ENCODE data around the gene NEU3.

The NEU3 gene

GRCh38 chr11:75028724-75029123 is 40.0 kb downstream of the NEU3 start:
- no peak overlapping the region for H3K27ac ChIP-seq (ENCODE audit: low read depth, low read length)
- no peaks in the 10 kb centered on the region for H3K9me3 ChIP-seq (ENCODE audit: control insufficient read depth, insufficient read depth, low read depth, low read length)
- no peaks in the 10 kb centered on the region for H3K36me3 ChIP-seq (ENCODE audit: control insufficient read depth, insufficient read depth, low read length)
- H3K27me3 ChIP-seq (ENCODE audit: control insufficient read depth, insufficient read depth, low read length): no peaks in the 10 kb centered on the region
- H3K9ac ChIP-seq (ENCODE audit: low read length): no peak overlapping the region
- no peaks in the 10 kb centered on the region for H3K4me1 ChIP-seq (ENCODE audit: control insufficient read depth, insufficient read depth, low read length)
- H3K4me3 ChIP-seq (ENCODE audit: low read depth, low read length): no peak overlapping the region

DNA sequence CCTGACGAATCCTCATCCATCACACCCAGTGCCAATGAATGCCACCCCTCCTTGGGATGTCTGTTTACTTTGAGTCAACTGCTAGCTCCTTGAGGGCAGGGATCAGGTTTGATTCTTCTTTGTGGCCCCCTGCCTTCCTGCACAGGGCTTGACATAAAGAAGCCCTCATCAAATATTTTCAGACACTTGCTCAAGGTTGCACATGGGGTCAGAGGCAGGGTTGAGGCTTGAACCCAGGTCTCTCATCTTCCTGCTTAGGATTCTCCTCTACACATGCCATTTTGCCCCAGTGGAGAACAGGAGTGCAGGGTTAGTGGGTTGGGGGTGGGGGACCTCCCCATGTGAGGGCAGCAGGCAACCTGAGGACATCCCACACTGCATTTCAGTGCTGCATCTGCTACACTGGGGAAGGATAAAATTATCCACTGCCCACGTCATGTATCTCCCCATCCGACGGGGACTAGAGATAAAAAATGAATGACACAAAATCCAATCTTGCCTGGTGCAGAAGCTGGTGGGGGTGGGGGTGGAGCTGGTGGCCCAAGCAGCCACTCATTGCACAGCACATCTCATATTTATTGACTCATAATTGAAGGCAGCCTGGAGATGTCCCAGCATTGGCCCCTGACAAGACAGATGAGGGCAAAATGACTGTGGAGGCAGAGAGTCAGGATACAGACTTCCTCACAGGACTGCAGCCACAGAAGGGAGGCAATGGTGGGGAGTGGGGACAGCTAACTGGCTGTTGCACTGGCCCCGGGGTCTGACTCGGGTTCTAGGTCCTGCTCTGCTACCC is 41.3 kb downstream of the NEU3 start:
- Histone ChIP-seq H3K4me1 (ENCODE audit: control insufficient read depth, insufficient read depth, low read length) (no peaks in the 10 kb centered on the region), H3K36me3 (ENCODE audit: control insufficient read depth, insufficient read depth, low read length) (no peaks in the 10 kb centered on the region), H3K9ac (ENCODE audit: low read length) (no peak overlapping the region), H3K4me3 (ENCODE audit: low read depth, low read length) (no peak overlapping the region), H3K27me3 (ENCODE audit: control insufficient read depth, insufficient read depth, low read length) (no peaks in the 10 kb centered on the region), H3K27ac (ENCODE audit: low read depth, low read length) (no peak overlapping the region), H3K9me3 (ENCODE audit: control insufficient read depth, insufficient read depth, low read depth, low read length) (no peaks in the 10 kb centered on the region)

DNA sequence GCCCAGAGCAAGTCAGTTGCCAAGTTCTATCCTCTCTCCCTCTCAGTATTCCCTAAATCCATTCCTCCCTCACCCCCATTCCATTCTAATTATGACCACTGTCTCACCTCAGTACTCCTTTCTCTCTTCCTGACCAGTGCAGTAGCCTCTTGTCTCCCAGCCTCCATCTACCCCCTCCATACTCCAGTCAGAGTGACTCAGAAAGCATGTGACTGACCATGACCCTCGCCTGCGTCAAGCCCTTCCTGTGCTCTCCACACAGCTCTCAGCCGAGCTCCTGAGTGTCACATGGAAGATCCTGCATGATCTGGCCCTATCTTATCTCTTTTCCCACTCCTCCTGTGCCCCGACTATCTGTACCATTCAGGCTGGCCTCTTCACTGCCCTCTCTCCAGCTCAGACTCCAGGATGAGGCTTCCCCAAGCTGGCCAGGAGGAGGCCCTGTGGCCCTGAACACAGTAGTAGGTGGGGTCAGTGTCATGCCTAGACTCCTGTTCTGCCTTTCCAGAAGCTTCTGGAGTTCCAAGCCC is 42.6 kb downstream of the NEU3 start:
- peaks cover 3% of the 10 kb centered on the region; the same call in 1 of the 2 replicates for H3K4me1 ChIP-seq (ENCODE audit: control insufficient read depth, insufficient read depth, low read length)
- no peak overlapping the region for H3K4me3 ChIP-seq (ENCODE audit: low read depth, low read length)
- no peaks in the 10 kb centered on the region for H3K27me3 ChIP-seq (ENCODE audit: control insufficient read depth, insufficient read depth, low read length)
- no peak overlapping the region for H3K9ac ChIP-seq (ENCODE audit: low read length)
- no peaks in the 10 kb centered on the region for H3K9me3 ChIP-seq (ENCODE audit: control insufficient read depth, insufficient read depth, low read depth, low read length)
- no peak overlapping the region for H3K27ac ChIP-seq (ENCODE audit: low read depth, low read length)
- no peaks in the 10 kb centered on the region for H3K36me3 ChIP-seq (ENCODE audit: control insufficient read depth, insufficient read depth, low read length)

- Histone ChIP-seq H3K4me1 (ENCODE audit: control insufficient read depth, insufficient read depth, low read length) (peaks cover 3% of the 10 kb centered on the region; the same call in 1 of the 2 replicates), H3K36me3 (ENCODE audit: control insufficient read depth, insufficient read depth, low read length) (no peaks in the 10 kb centered on the region), H3K27ac (ENCODE audit: low read depth, low read length) (no peak overlapping the region)
Observed at GRCh38 chr11:75031771-75032549, 43.2 kb downstream of the NEU3 start.

DNA sequence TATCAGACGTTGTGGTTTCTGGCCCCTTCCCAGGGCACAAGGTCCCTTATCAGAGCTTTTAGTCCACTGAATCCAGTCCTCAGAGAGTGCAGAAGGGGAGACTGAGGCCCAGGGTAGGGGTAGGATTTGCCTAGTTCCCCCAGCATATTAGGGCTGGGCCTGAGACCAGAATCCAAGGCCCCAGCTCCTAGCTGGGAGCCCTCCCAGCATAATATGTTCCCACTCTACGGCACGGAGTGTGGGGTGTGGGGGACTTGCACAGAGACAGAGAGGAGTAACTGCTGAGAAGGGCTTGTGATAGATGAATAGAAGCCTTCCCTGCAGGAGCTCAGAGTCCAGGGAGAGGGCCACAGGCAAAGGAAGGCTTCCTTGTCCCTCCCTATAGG is 43.8 kb downstream of the NEU3 start:
- no peaks in the 10 kb centered on the region for H3K36me3 ChIP-seq (ENCODE audit: control insufficient read depth, insufficient read depth, low read length)
- no peak overlapping the region for H3K9ac ChIP-seq (ENCODE audit: low read length)
- H3K27me3 ChIP-seq (ENCODE audit: control insufficient read depth, insufficient read depth, low read length): no peaks in the 10 kb centered on the region
- H3K4me3 ChIP-seq (ENCODE audit: low read depth, low read length): no peak overlapping the region
- no peak overlapping the region for H3K27ac ChIP-seq (ENCODE audit: low read depth, low read length)
- H3K9me3 ChIP-seq (ENCODE audit: control insufficient read depth, insufficient read depth, low read depth, low read length): no peaks in the 10 kb centered on the region
- H3K4me1 ChIP-seq (ENCODE audit: control insufficient read depth, insufficient read depth, low read length): peaks cover 3% of the 10 kb centered on the region; the same call in 1 of the 2 replicates

More at GRCh38 chr11:75031771-75032549, 43.2 kb downstream of the NEU3 start:
- Histone ChIP-seq H3K9ac (ENCODE audit: low read length) (no peak overlapping the region), H3K27me3 (ENCODE audit: control insufficient read depth, insufficient read depth, low read length) (no peaks in the 10 kb centered on the region), H3K9me3 (ENCODE audit: control insufficient read depth, insufficient read depth, low read depth, low read length) (no peaks in the 10 kb centered on the region), H3K4me3 (ENCODE audit: low read depth, low read length) (no peak overlapping the region)

DNA sequence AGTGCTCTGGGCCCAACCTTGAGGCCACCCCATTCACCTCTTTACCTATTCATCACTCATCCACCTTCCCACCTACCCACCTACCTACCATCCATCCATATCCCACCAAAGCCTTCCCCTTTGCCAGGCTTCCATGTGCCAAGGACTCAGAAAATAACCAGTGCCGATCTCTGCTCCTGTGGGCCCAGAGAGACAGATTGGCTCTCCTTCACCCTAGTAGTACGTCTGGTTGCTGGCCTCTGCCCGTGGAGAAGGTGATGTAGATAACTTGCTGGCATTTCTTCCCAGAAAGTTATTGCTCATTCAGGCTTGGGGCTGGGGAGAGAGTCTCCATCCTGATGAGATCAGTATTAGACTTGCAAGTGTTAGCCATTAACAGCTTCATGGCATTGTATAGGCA is 45.2 kb downstream of the NEU3 start:
- H3K27me3 ChIP-seq (ENCODE audit: control insufficient read depth, insufficient read depth, low read length): no peaks in the 10 kb centered on the region
- no peak overlapping the region for H3K9ac ChIP-seq (ENCODE audit: low read length)
- H3K27ac ChIP-seq (ENCODE audit: low read depth, low read length): no peak overlapping the region
- no peak overlapping the region for H3K4me3 ChIP-seq (ENCODE audit: low read depth, low read length)
- H3K36me3 ChIP-seq (ENCODE audit: control insufficient read depth, insufficient read depth, low read length): no peaks in the 10 kb centered on the region
- no peaks in the 10 kb centered on the region for H3K9me3 ChIP-seq (ENCODE audit: control insufficient read depth, insufficient read depth, low read depth, low read length)
- H3K4me1 ChIP-seq (ENCODE audit: control insufficient read depth, insufficient read depth, low read length): peaks cover 3% of the 10 kb centered on the region; the same call in 1 of the 2 replicates

DNA sequence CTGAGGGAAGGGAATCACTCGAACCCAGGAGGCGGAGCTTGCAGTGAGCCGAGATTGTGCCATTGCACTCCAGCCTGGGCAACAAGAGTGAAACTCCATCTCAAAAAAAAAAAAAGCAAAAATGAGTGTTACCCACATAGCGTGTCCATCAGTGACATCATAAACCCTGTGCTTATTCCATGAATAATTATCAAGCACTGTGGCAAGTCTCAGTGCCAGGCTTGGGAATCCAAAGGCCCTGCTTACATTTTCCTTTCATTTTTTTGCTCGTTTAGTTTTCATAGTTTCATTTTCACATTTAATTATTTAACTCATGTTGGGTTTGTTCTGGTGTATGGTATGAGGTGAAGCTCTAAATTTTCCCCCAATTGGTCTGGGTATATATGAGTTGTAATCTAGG is 46.5 kb downstream of the NEU3 start:
- Histone ChIP-seq H3K27ac (ENCODE audit: low read depth, low read length) (no peak overlapping the region), H3K36me3 (ENCODE audit: control insufficient read depth, insufficient read depth, low read length) (no peaks in the 10 kb centered on the region), H3K27me3 (ENCODE audit: control insufficient read depth, insufficient read depth, low read length) (no peaks in the 10 kb centered on the region), H3K9ac (ENCODE audit: low read length) (no peak overlapping the region), H3K4me3 (ENCODE audit: low read depth, low read length) (no peak overlapping the region), H3K4me1 (ENCODE audit: control insufficient read depth, insufficient read depth, low read length) (peaks cover 3% of the 10 kb centered on the region; the same call in 1 of the 2 replicates), H3K9me3 (ENCODE audit: control insufficient read depth, insufficient read depth, low read depth, low read length) (0 out of 2 replicates have a peak, but pooled peaks cover 4% of the 10 kb centered on the region)

- no peak overlapping the region for H3K27ac ChIP-seq (ENCODE audit: low read depth, low read length)
- no peak overlapping the region for H3K4me3 ChIP-seq (ENCODE audit: low read depth, low read length)
- no peak overlapping the region for H3K9ac ChIP-seq (ENCODE audit: low read length)
- peaks cover 3% of the 10 kb centered on the region; the same call in 1 of the 2 replicates for H3K4me1 ChIP-seq (ENCODE audit: control insufficient read depth, insufficient read depth, low read length)
- no peaks in the 10 kb centered on the region for H3K36me3 ChIP-seq (ENCODE audit: control insufficient read depth, insufficient read depth, low read length)
- no peaks in the 10 kb centered on the region for H3K27me3 ChIP-seq (ENCODE audit: control insufficient read depth, insufficient read depth, low read length)
- 0 out of 2 replicates have a peak, but pooled peaks cover 6% of the 10 kb centered on the region for H3K9me3 ChIP-seq (ENCODE audit: control insufficient read depth, insufficient read depth, low read depth, low read length)
Observed at GRCh38 chr11:75035911-75036565, 47.3 kb downstream of the NEU3 start.

DNA sequence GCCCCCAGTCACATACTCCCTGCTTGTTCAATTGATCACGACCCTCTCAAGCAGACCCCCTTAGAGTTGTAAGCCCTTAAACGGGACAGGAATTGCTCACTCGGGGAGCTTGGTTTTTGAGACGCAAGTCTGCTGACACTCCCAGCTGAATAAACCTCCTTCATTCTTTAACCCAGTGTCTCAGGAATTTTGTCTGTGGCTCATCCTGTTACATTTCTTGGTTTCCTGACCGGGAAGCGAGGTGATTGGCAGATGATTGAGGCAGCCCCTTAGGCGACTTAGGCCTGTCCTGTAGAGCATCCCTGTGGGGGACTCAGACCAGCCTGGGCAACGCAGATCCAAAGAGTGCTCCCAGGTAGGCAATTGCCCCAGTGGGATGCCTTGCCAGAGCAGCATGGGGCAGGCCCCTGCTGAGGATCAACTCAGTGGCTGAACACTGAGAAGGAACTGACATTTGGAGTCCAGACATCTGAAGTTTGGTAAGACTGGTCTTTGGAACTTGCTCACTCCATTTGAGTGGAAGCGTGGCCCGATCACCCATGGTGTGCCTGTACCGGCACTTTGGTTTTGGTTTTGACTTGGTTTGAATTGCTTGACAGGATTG is 51.5 kb downstream of the NEU3 start:
- H3K4me1 ChIP-seq (ENCODE audit: control insufficient read depth, insufficient read depth, low read length): peaks cover 11% of the 10 kb centered on the region; the same call in 1 of the 2 replicates
- 0 out of 2 replicates have a peak, but pooled peaks cover 6% of the 10 kb centered on the region for H3K9me3 ChIP-seq (ENCODE audit: control insufficient read depth, insufficient read depth, low read depth, low read length)
- no peak overlapping the region for H3K4me3 ChIP-seq (ENCODE audit: low read depth, low read length)
- no peaks in the 10 kb centered on the region for H3K36me3 ChIP-seq (ENCODE audit: control insufficient read depth, insufficient read depth, low read length)
- H3K27me3 ChIP-seq (ENCODE audit: control insufficient read depth, insufficient read depth, low read length): no peaks in the 10 kb centered on the region; the same call in 1 of the 2 replicates
- no peak overlapping the region for H3K9ac ChIP-seq (ENCODE audit: low read length)
- no peak overlapping the region for H3K27ac ChIP-seq (ENCODE audit: low read depth, low read length)

- H3K4me3 ChIP-seq (ENCODE audit: low read depth, low read length): no peak overlapping the region
- no peak overlapping the region for H3K9ac ChIP-seq (ENCODE audit: low read length)
- H3K4me1 ChIP-seq (ENCODE audit: control insufficient read depth, insufficient read depth, low read length): peaks cover 12% of the 10 kb centered on the region; the same call in 1 of the 2 replicates
- no peaks in the 10 kb centered on the region for H3K36me3 ChIP-seq (ENCODE audit: control insufficient read depth, insufficient read depth, low read length)
- 0 out of 2 replicates have a peak, but pooled peaks cover 6% of the 10 kb centered on the region for H3K9me3 ChIP-seq (ENCODE audit: control insufficient read depth, insufficient read depth, low read depth, low read length)
- H3K27ac ChIP-seq (ENCODE audit: low read depth, low read length): no peak overlapping the region
- H3K27me3 ChIP-seq (ENCODE audit: control insufficient read depth, insufficient read depth, low read length): no peaks in the 10 kb centered on the region; the same call in 1 of the 2 replicates
Observed at GRCh38 chr11:75041263-75041662, 52.5 kb downstream of the NEU3 start.
